HG02678 (cell line): ENCODE measurements around the gene ME2.
"Not testable (repeated sequence)": the region's sequence is repeated elsewhere in the genome, so short reads cannot be mapped to it uniquely, and the experiment has no call there.

Experiments
- ATAC-seq: cut with Tn5 transposase; IDR thresholded peaks from one replicate; pipeline ENCODE4 v1.9.1; 2021; ENCODE audit warnings: mild to moderate bottlenecking, moderate library complexity; ENCODE audit not compliant: unreplicated experiment

ME2 gene

DNA sequence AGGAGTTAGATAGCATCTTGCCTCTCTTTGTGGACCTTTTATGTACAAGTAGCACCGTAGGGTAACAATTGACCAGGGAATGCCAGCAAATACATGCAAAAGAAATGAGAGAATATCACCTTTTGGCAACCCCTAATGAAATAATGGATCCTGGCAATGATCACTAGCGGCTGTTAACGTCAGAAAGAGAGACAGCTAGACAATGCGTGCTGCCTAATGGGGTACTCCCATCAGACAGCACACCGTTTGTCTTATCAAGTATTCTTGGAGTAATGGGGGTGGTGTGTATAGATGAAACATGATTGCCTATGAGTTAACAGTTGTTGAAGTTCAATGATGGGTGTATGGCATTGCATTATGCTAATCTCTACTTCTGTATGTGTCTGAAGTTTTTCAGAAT, 90.5 kb downstream of the ME2 start:
- no peak for ATAC-seq

DNA sequence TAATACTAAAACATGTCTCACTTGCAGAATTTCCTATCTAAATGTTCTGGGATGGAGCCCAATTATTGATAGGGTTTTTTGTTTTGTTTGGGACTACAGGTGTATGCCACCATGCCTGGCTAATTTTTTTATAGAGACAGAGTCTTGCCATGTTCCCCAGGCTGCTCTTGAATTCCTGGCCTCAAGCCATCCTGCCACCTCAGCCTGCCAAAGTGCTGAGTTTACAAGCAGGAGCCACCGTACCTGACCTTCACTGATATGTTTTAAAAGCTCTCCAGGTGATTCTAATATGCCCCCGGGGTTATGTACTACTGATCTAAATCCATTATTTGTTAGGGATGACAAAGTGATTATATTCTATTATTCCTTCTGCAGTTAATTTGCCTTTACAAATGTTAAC, 91.1 kb downstream of the ME2 start:
- no peak for ATAC-seq

DNA sequence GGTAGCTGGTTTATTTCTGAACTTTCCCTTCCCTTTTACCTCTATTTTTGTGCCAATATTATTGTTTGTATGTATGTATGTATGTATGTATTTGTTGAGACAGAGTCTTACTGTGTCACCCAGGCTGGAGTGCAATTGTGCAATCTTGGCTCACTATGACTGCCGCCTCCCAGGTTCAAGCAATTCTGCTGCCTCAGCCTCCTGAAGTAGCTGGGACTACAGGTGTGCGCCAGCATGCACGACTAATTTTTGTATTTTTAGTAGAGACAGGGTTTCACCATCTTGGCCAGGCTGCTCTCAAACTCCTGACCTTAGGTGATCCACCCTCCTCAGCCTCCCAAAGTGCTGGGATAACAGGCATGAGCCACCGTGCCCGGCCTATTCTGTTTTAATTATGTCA, 93.5 kb downstream of the ME2 start:
- ATAC-seq: not testable (repeated sequence)

DNA sequence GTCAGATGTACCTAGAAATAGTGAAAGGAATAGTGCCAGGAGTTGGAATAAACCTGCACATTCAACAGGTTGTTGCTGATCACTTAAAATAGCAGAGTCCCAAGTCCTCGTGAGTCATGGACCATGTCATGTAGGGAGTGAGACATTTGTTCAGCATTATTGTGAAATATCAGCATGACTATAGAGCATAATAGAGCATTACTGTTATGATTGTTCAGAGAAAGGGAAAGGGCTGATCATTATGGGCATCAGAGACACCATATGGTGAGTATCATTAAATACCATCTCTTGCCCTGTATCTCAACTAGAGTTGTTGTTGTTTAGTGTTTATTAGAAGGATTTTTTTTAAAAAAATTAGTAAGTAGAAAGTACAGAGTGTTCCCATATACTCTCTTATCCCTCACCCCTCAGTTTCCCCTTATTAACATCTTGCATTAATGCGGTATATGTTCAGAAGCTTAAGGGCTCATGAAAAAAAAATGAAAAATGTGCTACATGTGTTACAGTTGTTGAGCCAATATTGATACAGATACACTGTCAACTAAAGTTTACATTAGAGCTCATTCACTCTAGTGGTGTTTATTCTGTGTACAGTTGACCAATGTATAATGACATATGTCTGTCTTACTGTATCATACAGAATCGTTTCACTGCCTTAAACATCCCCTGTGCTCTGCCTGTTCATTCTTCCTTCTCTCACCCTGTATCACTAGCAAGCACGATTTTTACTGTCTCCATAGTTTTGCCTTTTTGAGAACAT, 94.6 kb downstream of the ME2 start:
- no peak for ATAC-seq

DNA sequence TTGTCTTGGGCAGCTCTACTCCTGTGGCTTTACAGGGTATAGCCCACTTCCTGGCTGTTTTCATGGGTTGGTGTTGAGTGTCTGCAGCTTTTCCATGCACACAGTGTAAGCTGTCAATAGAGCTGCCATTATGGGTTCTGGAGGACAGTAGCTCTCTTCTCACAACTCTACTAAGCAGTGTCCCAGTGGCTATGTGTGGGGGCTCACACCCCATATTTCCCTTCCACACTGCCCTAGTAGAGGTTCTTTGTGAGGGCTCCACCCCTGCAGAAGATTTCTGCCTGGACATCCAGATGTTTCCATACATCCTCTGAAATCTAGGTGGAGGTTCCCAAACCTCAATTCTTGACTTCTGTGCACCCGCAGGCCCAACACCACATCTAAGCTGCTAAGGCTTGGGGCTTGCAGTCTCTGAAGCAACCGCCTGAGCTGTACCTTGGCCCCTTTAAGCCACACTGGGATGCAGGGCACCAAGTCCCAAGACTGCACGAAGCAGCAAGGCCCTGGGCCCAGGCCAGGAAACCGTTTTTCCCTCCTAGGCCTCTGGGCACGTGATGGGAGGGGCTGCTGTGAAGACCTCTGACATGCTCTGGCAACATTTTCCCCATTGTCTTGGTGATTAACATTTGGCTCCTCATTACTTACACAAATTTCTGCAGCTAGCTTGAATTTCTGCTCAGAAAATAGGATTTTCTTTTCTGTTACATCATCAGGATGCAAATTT, 98.3 kb downstream of the ME2 start:
- no peak for ATAC-seq

DNA sequence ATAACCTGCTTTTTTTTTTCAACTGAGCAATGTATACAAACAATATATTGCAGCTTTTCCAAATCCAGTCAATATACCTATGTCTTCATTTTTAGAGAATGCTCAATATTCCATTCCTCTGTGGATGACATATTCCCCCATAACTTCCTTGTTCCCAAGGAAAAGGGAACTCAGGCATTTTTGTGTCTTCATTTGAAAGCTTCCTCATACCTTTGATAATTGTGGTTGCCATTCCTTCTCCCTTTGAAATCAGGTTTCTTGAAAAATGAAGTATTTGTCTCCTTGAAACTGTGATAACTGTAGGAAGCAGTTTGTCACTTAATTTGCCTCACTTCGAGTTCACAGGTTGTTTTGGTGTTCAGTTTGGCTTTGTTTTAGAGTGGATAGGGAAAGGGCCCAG, 102.5 kb downstream of the ME2 start:
- ATAC-seq: no peak

DNA sequence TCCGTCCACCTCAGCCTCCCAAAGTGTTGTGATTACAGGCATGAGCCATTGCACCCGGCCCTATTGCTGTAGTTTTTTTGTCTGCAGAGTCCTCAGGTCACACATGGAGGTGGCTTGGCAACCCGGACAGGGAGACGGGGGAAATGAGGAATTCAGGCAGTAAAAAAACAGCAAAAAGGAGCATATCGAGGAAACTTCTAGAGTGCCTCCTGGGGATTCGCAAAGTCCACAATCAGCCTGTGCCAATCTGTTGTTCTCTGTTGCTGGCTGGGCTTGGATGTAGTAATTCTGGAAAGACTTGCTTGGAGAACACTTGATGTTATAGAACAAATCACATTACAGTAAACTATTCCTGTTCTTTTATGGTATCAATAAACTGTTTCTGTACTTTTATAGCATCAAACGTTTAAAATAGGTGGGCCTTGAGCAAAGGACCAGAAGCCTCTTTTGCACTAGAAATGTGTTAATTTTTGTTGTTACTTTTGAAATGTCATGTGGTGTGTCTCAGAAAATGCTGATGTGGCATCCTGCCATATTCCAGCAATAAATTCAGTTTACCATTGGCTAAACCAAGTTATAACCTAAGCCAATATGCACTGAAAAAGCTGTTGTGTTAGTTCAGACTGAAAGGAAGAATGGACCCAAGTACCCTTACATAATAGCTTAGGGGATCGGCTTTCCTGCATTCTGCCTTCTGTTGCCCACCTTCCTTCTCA, 103.3 kb downstream of the ME2 start:
- no peak for ATAC-seq

DNA sequence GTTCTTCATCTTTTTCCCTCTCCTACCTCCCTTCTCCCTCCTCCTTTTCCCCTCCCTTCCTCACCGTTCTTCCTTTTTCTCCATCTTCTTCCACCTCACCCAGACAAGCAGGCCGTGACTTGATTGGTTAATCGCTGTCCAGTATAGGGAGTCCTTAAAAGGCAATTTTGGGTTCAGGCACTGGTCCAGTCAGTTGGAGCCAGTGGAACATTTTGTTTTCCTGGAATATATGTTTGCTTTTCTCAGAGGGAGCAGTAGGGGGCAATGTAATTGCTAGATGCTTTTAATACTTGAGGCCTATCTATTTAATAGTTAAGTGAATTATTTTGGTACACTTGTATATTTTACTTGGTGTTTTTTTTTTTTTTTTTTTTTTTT, 103.9 kb downstream of the ME2 start:
- no peak for ATAC-seq

DNA sequence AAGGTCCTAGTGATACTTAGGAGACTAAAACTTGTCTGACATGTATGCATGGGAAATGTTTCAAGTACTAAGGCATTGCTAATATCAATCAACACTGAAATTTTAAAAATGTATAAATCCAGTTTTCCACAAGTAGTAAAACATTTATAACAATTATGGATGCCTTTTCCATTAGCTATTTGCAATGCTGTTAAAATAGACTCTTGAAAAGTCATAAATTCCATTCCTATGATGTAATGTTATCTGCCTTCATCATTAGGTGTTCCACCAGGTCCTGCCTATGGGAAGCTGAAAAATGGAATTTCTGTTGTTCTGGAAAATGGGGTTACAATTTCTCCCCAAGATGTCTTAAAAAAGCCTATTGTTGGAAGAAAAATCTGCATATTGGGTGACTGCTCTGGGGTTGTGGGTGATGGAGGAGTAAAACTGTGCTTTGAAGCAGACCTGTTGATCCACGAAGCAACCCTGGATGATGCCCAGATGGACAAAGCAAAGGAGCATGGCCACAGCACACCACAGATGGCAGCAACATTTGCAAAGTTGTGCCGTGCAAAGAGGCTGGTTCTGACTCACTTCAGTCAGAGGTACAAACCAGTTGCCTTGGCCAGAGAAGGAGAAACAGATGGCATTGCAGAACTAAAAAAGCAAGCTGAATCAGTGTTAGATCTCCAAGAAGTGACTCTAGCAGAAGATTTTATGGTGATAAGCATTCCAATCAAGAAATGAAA, 107.6 kb downstream of the ME2 start:
- ATAC-seq: no peak

DNA sequence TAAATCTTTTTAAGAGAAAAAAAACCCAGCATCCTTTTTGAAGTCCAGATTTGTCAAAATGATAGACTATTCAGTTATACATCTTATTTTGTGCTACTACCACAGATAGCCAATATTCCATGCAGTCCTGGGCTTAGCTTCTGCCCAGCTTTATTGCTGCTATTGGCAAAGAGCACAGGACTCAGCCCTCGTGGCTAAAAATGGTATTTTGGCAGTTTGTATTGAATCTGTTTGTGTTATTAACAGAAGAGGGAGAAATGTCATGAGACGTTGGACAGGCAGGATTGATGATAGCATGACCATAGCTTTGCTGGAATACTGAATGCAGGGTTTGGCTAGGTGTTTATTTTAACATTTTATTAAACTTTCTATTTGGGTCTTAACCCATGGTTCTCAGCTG, 108.3 kb downstream of the ME2 start:
- ATAC-seq: no peak

DNA sequence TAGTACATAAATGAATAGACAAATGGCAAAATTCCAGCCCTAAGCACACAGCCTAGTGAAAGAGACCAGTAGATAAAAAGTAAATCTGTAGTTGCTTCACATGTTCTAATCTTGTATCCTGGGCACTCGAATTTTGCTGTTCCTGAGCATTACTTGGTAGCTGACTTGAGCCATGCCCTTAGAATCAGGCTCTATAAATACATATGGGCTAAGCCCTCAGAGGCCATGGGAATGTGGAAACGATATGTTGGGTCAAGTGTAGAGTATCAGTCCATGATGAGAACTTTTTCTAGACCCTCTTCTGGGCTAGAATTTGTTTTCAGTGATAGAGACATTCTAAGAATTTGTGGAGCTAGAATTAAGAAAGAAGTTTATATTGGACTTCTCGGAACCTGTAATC, 110.8 kb downstream of the ME2 start:
- ATAC-seq: no peak

DNA sequence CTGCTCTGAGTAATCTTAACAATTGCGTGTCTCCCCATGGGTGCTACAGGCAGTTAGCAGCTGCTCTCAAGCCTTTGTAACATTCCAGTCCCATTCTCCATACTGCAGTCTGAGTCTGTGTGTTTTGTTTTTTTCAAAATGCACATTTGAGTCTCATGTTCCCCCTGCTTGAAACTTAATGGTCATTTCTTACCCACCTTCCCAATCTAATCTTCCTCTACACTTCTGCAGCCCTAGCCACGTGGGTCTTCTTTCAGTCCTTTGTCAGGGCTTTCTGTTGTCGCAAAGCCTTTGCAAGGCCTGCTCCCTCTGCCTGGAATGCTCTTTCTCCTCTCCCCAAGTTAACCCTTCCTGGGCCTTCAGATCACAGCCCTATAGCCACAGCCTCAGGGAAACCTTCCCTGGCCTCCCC, 113.4 kb downstream of the ME2 start:
- ATAC-seq: no peak

DNA sequence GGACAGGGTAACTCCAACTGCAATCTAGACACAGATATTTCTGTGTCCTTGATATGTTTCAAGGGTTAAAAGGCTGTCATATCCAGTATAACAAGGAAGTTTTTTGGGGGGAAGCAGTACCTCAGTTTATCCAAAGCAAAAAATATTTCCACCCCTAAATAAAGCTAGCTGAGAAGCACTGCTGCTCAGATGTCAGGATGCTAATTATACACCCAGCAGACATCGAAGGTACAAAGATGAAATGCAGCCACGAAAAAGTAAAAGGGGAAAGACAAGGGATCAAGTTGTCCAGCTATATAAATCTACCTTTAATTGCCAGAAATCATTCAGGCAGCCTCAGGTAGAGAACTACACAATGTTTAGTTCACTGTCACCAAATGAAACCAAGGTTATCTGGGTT, 115.1 kb downstream of the ME2 start:
- ATAC-seq: no peak

DNA sequence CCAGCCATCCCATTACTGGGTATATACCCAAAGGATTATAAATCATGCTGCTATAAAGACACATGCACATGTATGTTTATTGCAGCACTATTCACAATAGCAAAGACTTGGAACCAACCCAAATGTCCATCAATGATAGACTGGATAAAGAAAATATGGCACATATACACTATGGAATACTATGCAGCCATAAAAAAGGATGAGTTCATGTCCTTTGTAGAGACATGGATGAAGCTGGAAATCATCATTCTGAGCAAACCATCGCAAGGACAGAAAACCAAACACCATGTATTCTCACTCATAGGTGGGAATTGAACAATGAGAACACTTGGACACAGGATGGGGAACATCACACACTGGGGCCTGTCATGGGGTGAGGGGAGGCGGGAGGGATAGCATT, 124.3 kb downstream of the ME2 start:
- not testable (repeated sequence) for ATAC-seq
